GM21786 (cell line): ENCODE measurements around the gene PPP1R8.
"Not testable (repeated sequence)": the region's sequence is repeated elsewhere in the genome, so short reads cannot be mapped to it uniquely, and the experiment has no call there.

Experiments
- ATAC-seq: cut with Tn5 transposase; IDR thresholded peaks from one replicate; pipeline ENCODE4 v1.9.1; 2021; ENCODE audit not compliant: unreplicated experiment

Gene PPP1R8

GRCh38 chr1:27830621-27831440 lies at the start of gene PPP1R8:
Gene PPP1R8 (plus strand): TSS chr1:27830782. CDS start chr1:27830836, 54 bp downstream.
- peak; percentile 88 for ATAC-seq

- no peak for ATAC-seq
Observed at GRCh38 chr1:27782950-27783349, 47.6 kb upstream of the PPP1R8 start.

- ATAC-seq, result no peak
Observed at GRCh38 chr1:27784700-27785099, 45.9 kb upstream of the PPP1R8 start.

GRCh38 chr1:27785781-27786455 lies 44.7 kb upstream of the PPP1R8 start:
- no peak for ATAC-seq

GRCh38 chr1:27787895-27788294 lies 42.7 kb upstream of the PPP1R8 start:
- ATAC-seq, result no peak

GRCh38 chr1:27789540-27790041 lies 41.0 kb upstream of the PPP1R8 start:
- ATAC-seq, result no peak

- ATAC-seq, result not testable (repeated sequence)
Observed at GRCh38 chr1:27790270-27790669, 40.3 kb upstream of the PPP1R8 start.

- ATAC-seq, result no peak
Observed at GRCh38 chr1:27795601-27796000, 35.0 kb upstream of the PPP1R8 start.

GRCh38 chr1:27804791-27805190 lies 25.8 kb upstream of the PPP1R8 start:
- ATAC-seq, result no peak

- no peak for ATAC-seq
Observed at GRCh38 chr1:27806758-27807157, 23.8 kb upstream of the PPP1R8 start.

- no peak for ATAC-seq
Observed at GRCh38 chr1:27807385-27807784, 23.2 kb upstream of the PPP1R8 start.

GRCh38 chr1:27808131-27808530 lies 22.5 kb upstream of the PPP1R8 start:
- not testable (repeated sequence) for ATAC-seq

GRCh38 chr1:27809883-27810282 lies 20.7 kb upstream of the PPP1R8 start:
- ATAC-seq, result no peak

- ATAC-seq, result no peak
Observed at GRCh38 chr1:27811741-27812500, 18.7 kb upstream of the PPP1R8 start.

GRCh38 chr1:27816921-27817630 lies 13.5 kb upstream of the PPP1R8 start:
- ATAC-seq, result no peak

GRCh38 chr1:27821761-27822315 lies 8.7 kb upstream of the PPP1R8 start:
- no peak for ATAC-seq

- ATAC-seq, result no peak
Observed at GRCh38 chr1:27823784-27824183, 6.8 kb upstream of the PPP1R8 start.

- ATAC-seq, result no peak
Observed at GRCh38 chr1:27824411-27824810, 6.2 kb upstream of the PPP1R8 start.

GRCh38 chr1:27829339-27829960 lies 1.1 kb upstream of the PPP1R8 start:
- not testable (repeated sequence) for ATAC-seq
